Chondrocyte (in vitro differentiated cells): ENCODE results near the gene ATF7. TPM values are rescaled to one million over a fixed set of nuclear protein-coding genes. Genes with fewer than 3 reads are reported as not detected.

Experiments
- DNase-seq: peaks from one replicate; pipeline ENCODE4 v3.0.0; 2021; ENCODE audit warnings: mixed read lengths, low spot score
- H3K27ac Mint-ChIP-seq: one replicate; pipeline ENCODE4 v1.8.0; 2021; ENCODE audit warnings: mild to moderate bottlenecking, moderate library complexity, mixed read lengths; ENCODE audit not compliant: unreplicated experiment
- H3K27me3 Mint-ChIP-seq: 2 replicates; pipeline ENCODE4 v1.8.0; 2021; ENCODE audit warnings: low read depth, mixed read lengths
- H3K36me3 Mint-ChIP-seq: 2 replicates; pipeline ENCODE4 v1.8.0; 2021; ENCODE audit warnings: low read depth, mixed read lengths
- H3K4me1 Mint-ChIP-seq: 2 replicates; pipeline ENCODE4 v1.8.0; 2021; ENCODE audit warnings: low read depth, mild to moderate bottlenecking, mixed read lengths
- H3K4me3 Mint-ChIP-seq: one replicate; pipeline ENCODE4 v1.8.0; 2021; ENCODE audit warnings: mild to moderate bottlenecking, moderate library complexity, mixed read lengths; ENCODE audit not compliant: unreplicated experiment
- H3K9me3 Mint-ChIP-seq: 2 replicates; pipeline ENCODE4 v1.8.0; 2021; ENCODE audit warnings: low read depth, mixed read lengths
- total RNA-seq: library from RNA; stranded (reverse); gene quantifications from 3 replicates; pipeline ENCODE4 v1.2.1, GENCODE V29; 2021
- TF ChIP-seq, protein P1 (sequence below): fragments of 200-600 bp; sonication (generic); IDR thresholded peaks from 2 replicates; pipeline ENCODE4 v1.5.0; 2021; ENCODE audit warnings: antibody characterized with exemption, mild to moderate bottlenecking, moderate library complexity

ATF7 gene
- total RNA-seq, 1 donor from 2014 or later, result 44.4 TPM

DNA sequence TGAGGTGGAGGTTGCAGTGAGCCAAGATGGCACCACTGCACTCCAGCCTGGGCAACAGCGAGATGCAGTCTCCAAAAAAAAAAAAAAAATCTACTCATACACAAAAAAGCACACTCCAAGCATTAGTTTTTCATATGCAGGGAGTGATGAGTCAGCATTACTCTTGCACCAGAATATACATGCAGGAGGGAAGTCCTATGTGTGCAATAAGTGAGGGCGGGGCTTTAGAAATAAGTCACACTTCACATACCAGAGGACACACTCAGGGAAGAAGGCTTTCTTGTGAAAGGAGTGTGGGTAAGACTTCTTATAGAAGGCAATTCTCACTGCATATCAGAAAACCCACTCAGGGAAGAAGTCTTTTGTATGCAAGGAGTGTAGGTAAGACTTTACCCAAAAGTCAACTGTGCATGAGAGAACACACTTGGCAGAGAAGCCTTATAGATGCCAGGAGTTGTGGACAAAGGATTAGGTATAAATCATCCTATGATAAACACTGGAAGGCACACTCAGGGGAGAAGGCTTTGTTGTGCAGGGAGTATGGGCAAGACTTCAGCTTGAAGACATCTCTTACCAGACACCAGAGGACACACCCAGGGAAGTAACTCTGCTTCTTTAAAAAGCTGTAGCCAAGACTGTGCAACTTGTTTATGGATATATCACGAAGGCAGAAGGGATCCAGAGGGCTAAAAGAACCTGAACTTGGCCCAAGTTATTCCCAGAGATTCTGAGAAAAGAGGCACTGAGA lies 50.5 kb downstream of the ATF7 start:
- no peak for DNase-seq

GRCh38 chr12:53572134-53572758 lies 53.9 kb downstream of the ATF7 start:
- peaks cover 43% of the 10 kb centered on the region for H3K4me1 Mint-ChIP-seq
- no peaks in the 10 kb centered on the region for H3K27me3 Mint-ChIP-seq
- peaks cover 2% of the 10 kb centered on the region for H3K9me3 Mint-ChIP-seq
- TF ChIP-seq, protein P1, sequence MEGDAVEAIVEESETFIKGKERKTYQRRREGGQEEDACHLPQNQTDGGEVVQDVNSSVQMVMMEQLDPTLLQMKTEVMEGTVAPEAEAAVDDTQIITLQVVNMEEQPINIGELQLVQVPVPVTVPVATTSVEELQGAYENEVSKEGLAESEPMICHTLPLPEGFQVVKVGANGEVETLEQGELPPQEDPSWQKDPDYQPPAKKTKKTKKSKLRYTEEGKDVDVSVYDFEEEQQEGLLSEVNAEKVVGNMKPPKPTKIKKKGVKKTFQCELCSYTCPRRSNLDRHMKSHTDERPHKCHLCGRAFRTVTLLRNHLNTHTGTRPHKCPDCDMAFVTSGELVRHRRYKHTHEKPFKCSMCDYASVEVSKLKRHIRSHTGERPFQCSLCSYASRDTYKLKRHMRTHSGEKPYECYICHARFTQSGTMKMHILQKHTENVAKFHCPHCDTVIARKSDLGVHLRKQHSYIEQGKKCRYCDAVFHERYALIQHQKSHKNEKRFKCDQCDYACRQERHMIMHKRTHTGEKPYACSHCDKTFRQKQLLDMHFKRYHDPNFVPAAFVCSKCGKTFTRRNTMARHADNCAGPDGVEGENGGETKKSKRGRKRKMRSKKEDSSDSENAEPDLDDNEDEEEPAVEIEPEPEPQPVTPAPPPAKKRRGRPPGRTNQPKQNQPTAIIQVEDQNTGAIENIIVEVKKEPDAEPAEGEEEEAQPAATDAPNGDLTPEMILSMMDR, result no peak
- H3K4me3 Mint-ChIP-seq, result no peak overlapping the region
- DNase-seq, result no peak
- no peak overlapping the region for H3K27ac Mint-ChIP-seq
- H3K36me3 Mint-ChIP-seq, result peaks cover 9% of the 10 kb centered on the region

More for the DNA sequence above, 50.5 kb downstream of the ATF7 start:
- Mint-ChIP-seq H3K27ac (peak overlapping the region; percentile 13), H3K27me3 (no peaks in the 10 kb centered on the region), H3K4me1 (peaks cover 18% of the 10 kb centered on the region), H3K9me3 (peaks cover 2% of the 10 kb centered on the region), H3K36me3 (peaks cover 11% of the 10 kb centered on the region), H3K4me3 (no peak overlapping the region)
- TF ChIP-seq, protein P1, result no peak

- Mint-ChIP-seq H3K4me3 (no peak overlapping the region), H3K27me3 (no peaks in the 10 kb centered on the region), H3K9me3 (peaks cover 2% of the 10 kb centered on the region), H3K36me3 (peaks cover 4% of the 10 kb centered on the region), H3K4me1 (peaks cover 42% of the 10 kb centered on the region), H3K27ac (no peak overlapping the region)
- no peak for DNase-seq
- TF ChIP-seq, protein P1, result no peak
These were observed 54.9 kb downstream of the ATF7 start for GRCh38 chr12:53571295-53571694.

DNA sequence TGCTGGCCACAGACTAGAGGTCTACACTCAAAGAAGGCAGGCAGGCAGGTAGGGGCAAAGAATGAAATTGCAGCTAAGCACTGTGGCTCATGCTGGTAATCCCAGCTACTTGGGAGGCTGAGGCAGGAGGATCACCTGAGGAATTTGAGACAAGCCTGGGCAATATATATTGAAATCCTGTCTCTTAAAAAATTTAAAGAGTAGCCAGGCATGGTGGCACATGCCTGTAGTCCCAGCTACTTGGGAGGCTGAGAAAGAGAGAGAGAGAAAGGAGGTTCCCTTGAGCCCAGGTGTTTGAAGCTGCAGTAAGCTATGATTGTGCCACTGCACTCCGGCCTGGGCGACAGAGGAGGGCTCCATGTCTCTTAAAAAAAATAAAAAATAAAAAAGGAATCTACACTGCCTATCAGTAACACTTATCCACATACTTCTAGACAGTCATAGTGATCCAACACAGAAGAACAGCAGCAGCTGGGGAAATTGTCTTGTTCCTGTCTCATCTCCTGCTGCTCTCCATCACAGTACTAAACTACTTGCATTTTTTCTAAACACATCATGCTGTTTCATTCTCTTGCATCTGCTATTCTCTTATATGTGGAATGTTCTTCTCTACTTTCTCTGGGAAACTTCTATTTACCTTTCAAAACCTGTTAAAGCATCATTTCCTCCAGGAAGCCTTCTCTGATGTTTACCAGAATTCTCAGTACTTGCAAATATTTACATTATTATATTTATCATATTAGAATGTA lies 57.2 kb downstream of the ATF7 start:
- Mint-ChIP-seq H3K27ac (peak overlapping the region; percentile 77), H3K4me1 (peaks cover 34% of the 10 kb centered on the region), H3K9me3 (peaks cover 2% of the 10 kb centered on the region), H3K27me3 (no peaks in the 10 kb centered on the region), H3K4me3 (no peak overlapping the region), H3K36me3 (peaks cover 4% of the 10 kb centered on the region)
- TF ChIP-seq, protein P1, result no peak
- DNase-seq, result no peak
